A673 (cell line): ENCODE measurements around the gene PSMD3. TPM values are rescaled to one million over a fixed set of nuclear protein-coding genes. Genes with fewer than 3 reads are reported as not detected.
A peak's percentile ranks its signal among the peaks of the same experiment; 100 is the strongest.

Experiments used
- BruUV-seq: library from RNA; stranded (reverse); fragments of 400-500 nt; replicated peaks from 2 replicates; lab custom pipeline; 2021; lab: Mats Ljungman, UMichigan
- CTCF ChIA-PET: fragments of 300-600 bp; sonication (Branson Sonifier 250); formaldehyde crosslinking; loops from one replicate; lab custom pipeline; 2022; ENCODE audit warnings: antibody characterized with exemption; lab: Charles Lee
- POLR2A ChIA-PET: fragments of 300-600 bp; sonication (Branson Sonifier 250); formaldehyde crosslinking; loops from one replicate; lab custom pipeline; 2022; ENCODE audit warnings: antibody characterized with exemption; ENCODE audit not compliant: low non-redundant PET; lab: Charles Lee
- DNase-seq: peaks from one replicate; pipeline ENCODE4 v3.0.0-alpha.2; 2015; ENCODE audit warnings: low spot score
- H3K27ac ChIP-seq: fragments of 200-600 bp; sonication (generic); 2 replicates; pipeline ENCODE4 v1.5.1; 2016; ENCODE audit warnings: mixed run types, low read depth, mild to moderate bottlenecking, mixed read lengths, antibody characterized with exemption, low read length; ENCODE audit not compliant: poor library complexity, severe bottlenecking
- H3K27me3 ChIP-seq: fragments of 200-600 bp; sonication (generic); replicated peaks from 2 replicates; pipeline ENCODE4 v1.6.1; 2017; ENCODE audit warnings: mixed run types, low read depth, mild to moderate bottlenecking, mixed read lengths, antibody characterized with exemption, low read length; ENCODE audit not compliant: insufficient read depth, poor library complexity
- H3K36me3 ChIP-seq: fragments of 200-600 bp; sonication (generic); 2 replicates; pipeline ENCODE4 v1.6.1; 2016; ENCODE audit warnings: mixed run types, mild to moderate bottlenecking, mixed read lengths, antibody characterized with exemption, low read length; ENCODE audit not compliant: insufficient read depth, poor library complexity, severe bottlenecking
- H3K4me1 ChIP-seq: fragments of 200-600 bp; sonication (generic); 2 replicates; pipeline ENCODE4 v1.6.1; 2017; ENCODE audit warnings: mixed run types, mild to moderate bottlenecking, mixed read lengths, antibody characterized with exemption, low read length; ENCODE audit not compliant: insufficient read depth, poor library complexity, severe bottlenecking
- H3K4me3 ChIP-seq: fragments of 200-600 bp; sonication (generic); 2 replicates; pipeline ENCODE4 v1.5.1; 2016; ENCODE audit warnings: low read depth, mixed run types, mild to moderate bottlenecking, mixed read lengths, low read length; ENCODE audit not compliant: poor library complexity, severe bottlenecking
- H3K9me3 ChIP-seq: fragments of 200-600 bp; sonication (generic); 2 replicates; pipeline ENCODE4 v1.6.1; 2016; ENCODE audit warnings: mixed run types, low read depth, mild to moderate bottlenecking, mixed read lengths, antibody characterized with exemption, low read length; ENCODE audit not compliant: poor library complexity, severe bottlenecking
- CTCF ChIP-seq: fragments of 300-800, 200-600 bp; sonication (generic); conservative IDR thresholded peaks from 2 replicates; pipeline ENCODE4 v1.5.1; 2017; ENCODE audit warnings: low read depth, mild to moderate bottlenecking, antibody characterized with exemption, low read length, moderate library complexity, mixed read lengths
- EZH2 ChIP-seq: fragments of 200-600 bp; sonication (generic); IDR thresholded peaks from 2 replicates; pipeline ENCODE4 v1.6.1; 2017; ENCODE audit warnings: borderline replicate concordance, low read depth, mild to moderate bottlenecking, mixed read lengths, antibody characterized with exemption, low read length; ENCODE audit not compliant: poor library complexity, severe bottlenecking
- intact Hi-C: fragments of 100-400 bp; cut with micrococcal nuclease; formaldehyde crosslinking; loops from one replicate; pipeline ENCODE4 v1.10.0; 2022; ENCODE audit not compliant: unreplicated experiment
- total RNA-seq: library from RNA; stranded (reverse); gene quantifications from 2 replicates; pipeline ENCODE4 v1.2.3, GENCODE V29; 2021

The PSMD3 gene
- total RNA-seq, 1 experiment from 2014 or later = 161 TPM

- H3K36me3 ChIP-seq = no peaks in the 10 kb centered on the region
- CTCF ChIA-PET = no interaction called here
- intact Hi-C loops = no loop called here
- POLR2A ChIA-PET = no interaction called here
- TF ChIP-seq CTCF (no peak), EZH2 (no peak)
- no peak for DNase-seq
- no peak overlapping the region for H3K27ac ChIP-seq
- H3K4me3 ChIP-seq = peak overlapping the region; percentile 42
- BruUV-seq = no TSS peak
- no peaks in the 10 kb centered on the region for H3K27me3 ChIP-seq
- H3K4me1 ChIP-seq = no peaks in the 10 kb centered on the region
- no peaks in the 10 kb centered on the region for H3K9me3 ChIP-seq
Measured at GRCh38 chr17:39953471-39953888, 27.1 kb upstream of the PSMD3 start.

- no peak for DNase-seq
- Histone ChIP-seq H3K4me1 (no peaks in the 10 kb centered on the region), H3K36me3 (no peaks in the 10 kb centered on the region), H3K27ac (no peak overlapping the region), H3K9me3 (no peaks in the 10 kb centered on the region), H3K27me3 (no peaks in the 10 kb centered on the region), H3K4me3 (no peak overlapping the region)
- TF ChIP-seq CTCF (no peak), EZH2 (no peak)
- intact Hi-C loops = no loop called here
- ChIA-PET POLR2A (no interaction called here), CTCF (no interaction called here)
- BruUV-seq = no TSS peak
Measured at GRCh38 chr17:39954876-39955275, 25.7 kb upstream of the PSMD3 start.

- no peak for TF ChIP-seq EZH2
- no peak for TF ChIP-seq CTCF
- H3K36me3 ChIP-seq = no peaks in the 10 kb centered on the region
- no peak overlapping the region for H3K27ac ChIP-seq
- H3K4me3 ChIP-seq = no peak overlapping the region
- DNase-seq = no peak
- no TSS peak for BruUV-seq
- H3K27me3 ChIP-seq = no peaks in the 10 kb centered on the region
- no peaks in the 10 kb centered on the region for H3K4me1 ChIP-seq
- POLR2A ChIA-PET = no interaction called here
- intact Hi-C loops = no loop called here
- CTCF ChIA-PET = no interaction called here
- no peaks in the 10 kb centered on the region for H3K9me3 ChIP-seq
Measured at GRCh38 chr17:39955726-39956225, 24.8 kb upstream of the PSMD3 start.
